GDM1 (cell line): ENCODE data around the gene ACOT4.
"Not testable (repeated sequence)": the region's sequence is repeated elsewhere in the genome, so short reads cannot be mapped to it uniquely, and the experiment has no call there.

Experiments used
- DNase-seq: peaks from one replicate; lab custom pipeline; 2025; lab: John Stamatoyannopoulos, UW

ACOT4 gene, protein sequence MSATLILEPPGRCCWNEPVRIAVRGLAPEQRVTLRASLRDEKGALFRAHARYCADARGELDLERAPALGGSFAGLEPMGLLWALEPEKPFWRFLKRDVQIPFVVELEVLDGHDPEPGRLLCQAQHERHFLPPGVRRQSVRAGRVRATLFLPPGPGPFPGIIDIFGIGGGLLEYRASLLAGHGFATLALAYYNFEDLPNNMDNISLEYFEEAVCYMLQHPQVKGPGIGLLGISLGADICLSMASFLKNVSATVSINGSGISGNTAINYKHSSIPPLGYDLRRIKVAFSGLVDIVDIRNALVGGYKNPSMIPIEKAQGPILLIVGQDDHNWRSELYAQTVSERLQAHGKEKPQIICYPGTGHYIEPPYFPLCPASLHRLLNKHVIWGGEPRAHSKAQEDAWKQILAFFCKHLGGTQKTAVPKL

DNA sequence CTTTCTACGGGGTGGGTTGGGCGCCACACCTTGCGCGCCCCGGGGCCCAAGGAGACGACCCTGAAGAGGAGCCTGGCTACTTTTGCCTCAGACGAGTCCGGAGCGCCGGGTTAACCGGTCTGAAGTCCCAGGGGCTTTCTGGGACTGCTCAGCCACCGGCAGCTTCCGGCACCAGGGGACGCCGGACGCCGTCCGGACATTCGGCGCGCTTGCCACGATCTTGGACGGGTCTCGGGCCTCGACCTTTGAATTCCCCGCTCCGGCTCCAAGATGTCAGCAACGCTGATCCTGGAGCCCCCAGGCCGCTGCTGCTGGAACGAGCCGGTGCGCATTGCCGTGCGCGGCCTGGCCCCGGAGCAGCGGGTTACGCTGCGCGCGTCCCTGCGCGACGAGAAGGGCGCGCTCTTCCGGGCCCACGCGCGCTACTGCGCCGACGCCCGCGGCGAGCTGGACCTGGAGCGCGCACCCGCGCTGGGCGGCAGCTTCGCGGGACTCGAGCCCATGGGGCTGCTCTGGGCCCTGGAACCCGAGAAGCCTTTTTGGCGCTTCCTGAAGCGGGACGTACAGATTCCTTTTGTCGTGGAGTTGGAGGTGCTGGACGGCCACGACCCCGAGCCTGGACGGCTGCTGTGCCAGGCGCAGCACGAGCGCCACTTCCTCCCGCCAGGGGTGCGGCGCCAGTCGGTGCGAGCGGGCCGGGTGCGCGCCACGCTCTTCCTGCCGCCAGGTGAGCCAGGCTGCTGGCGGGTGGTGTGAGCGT lies at the start of gene ACOT4:
Gene ACOT4 (plus strand): TSS at position 184 of the 760 bp plus-strand sequence. CDS start 87 bp downstream, at position 271.
- no peak for DNase-seq

DNA sequence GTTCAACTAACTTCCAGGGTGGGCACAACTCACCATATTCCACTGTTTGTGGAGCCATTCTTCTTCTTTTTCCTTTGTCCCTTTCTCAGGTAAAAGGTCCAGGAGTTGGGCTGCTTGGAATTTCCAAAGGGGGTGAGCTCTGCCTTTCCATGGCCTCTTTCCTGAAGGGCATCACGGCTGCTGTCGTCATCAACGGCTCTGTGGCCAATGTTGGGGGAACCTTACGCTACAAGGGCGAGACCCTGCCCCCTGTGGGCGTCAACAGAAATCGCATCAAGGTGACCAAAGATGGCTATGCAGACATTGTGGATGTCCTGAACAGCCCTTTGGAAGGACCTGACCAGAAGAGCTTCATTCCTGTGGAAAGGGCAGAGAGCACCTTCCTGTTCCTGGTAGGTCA lies 48.7 kb upstream of the ACOT4 start:
- not testable (repeated sequence) for DNase-seq

DNA sequence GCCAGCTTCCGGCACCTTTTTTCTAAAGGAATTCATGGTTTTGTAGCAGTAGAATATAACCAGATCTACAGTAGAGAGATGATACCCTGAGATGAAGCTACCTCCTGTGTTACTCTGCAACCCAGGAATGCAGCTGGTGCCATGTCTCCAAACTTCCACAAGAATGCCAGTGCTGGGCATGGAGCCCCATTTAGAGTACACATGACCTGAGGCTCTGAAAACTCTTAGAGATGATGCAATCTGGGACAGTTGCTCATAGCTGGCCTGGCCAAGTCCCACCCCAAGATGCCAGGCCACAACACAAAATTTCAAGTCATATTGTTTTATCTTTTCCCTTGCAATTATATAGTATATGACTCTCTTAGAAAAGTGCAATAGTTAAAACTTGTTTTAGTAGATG lies 46.3 kb upstream of the ACOT4 start:
- DNase-seq: not testable (repeated sequence)

DNA sequence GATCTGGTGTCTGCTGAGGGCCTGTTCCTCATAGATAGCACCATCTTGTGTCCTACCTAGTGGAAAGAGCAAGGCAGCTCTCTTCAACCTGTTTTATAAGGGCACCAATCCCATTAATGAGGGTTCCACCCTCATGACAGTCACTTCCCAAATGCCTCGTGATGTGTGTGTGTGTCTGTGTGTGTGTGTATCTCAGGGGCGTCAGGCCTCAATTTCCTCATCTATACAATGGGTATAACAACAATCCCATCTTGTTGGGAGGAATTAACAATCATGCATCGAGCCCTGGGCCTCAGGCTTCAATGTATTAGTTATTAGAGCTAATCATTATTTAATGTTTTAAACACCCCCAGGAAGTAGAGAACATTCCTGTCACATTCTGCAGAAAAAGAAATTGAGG lies 42.6 kb upstream of the ACOT4 start:
- not testable (repeated sequence) for DNase-seq

DNA sequence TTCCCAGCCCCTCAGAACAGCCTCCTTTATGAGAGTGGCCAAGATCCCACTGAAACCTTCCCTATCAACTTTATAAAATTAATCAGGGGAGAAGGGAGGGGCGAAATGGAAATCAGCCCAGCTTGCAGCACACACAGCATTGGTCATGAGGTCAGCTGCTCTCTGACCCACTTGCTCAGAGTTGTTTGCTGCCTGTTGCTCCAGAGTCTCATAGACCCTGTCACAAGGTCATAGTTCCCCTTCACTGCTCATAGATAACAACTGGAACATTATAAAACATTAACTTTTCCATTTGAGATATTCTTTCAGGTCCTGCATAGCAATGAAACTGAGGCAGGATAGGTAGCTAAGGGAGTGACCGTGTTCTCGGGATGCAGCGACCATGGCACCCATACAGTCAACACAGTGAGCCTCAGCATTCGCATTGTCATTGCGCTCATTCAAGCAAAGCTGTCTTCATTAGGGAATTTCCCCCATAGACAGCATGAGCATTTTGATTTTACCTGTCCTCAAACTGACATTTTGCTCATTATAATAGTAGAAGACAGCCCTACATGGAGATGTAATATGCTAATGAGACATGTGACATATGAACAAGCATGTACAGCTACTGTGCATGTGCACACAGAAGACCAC lies 41.7 kb upstream of the ACOT4 start:
- DNase-seq: not testable (repeated sequence)

DNA sequence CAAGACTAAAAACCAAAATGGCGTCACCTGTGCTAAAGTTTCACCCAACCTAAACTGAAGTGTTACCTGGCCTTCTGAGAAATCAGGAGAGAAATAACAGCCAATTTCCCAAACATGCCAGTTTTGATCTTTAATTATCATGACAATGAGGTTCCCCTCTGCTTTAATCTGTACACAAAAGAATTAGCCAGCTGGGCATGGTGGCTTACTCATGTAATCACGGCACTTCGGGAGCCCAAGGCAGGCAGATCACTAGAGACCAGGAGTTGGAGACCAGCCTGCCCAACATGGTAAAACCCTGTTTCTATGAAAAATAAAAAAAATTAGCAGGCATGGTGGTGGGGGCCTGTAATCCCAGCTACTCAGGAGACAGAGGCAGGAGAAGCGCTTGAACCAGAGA lies 37.8 kb upstream of the ACOT4 start:
- DNase-seq: no peak

DNA sequence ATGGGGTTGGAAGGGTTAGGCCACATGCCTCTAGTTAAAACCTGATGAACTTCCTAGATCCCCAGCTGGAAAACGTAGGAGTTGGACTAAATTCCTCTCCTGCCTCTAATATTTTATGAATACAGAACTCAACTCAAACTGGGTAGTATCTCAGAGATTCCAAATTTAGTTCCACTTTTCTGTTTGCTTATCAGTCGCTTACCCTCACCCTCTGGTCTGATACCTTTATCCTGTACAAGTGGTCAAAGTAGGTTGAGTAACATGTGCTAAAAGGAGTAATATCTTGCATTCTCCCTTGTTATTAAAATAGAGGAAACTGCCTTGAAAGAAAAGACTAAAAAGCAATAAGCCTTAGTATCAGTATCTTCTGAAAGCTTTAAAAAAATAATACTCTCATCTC lies 34.5 kb upstream of the ACOT4 start:
- DNase-seq: not testable (repeated sequence)

DNA sequence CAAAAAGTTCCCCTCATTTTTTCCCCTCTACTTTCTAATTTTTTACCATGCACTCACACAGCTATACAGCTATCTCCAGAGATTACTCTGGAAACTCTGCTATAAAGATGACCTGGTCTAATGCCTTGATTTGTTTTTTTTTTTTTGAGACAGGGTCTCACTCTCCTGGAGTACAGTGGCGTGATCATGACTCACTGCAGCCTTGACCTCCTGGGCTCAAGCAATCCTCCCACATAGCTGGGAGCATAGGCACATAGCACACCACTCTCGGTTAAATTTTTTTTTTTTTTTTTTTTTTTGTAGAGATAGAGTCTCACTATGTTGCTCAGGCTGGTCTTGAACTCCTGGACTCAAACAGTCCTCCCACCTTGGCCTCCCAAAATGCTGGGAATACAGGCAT lies 33.4 kb upstream of the ACOT4 start:
- DNase-seq: not testable (repeated sequence)

DNA sequence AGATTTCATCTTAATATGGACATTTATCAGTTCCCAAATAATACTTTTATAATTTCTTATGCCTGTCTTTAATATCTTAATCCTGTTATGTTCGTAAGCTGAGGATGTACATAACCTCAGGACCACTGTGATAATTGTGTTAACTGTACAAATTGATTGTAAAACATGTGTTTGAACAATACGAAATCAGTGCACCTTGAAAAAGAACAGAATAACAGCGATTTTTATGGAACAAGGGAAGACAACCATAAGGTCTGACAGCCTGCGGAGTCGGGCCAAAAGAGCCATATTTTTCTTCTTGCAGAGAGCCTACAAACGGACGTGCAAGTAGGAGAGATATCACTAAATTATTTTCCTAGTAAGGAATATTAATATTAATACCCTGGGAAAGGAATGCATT lies 29.4 kb upstream of the ACOT4 start:
- not testable (repeated sequence) for DNase-seq

DNA sequence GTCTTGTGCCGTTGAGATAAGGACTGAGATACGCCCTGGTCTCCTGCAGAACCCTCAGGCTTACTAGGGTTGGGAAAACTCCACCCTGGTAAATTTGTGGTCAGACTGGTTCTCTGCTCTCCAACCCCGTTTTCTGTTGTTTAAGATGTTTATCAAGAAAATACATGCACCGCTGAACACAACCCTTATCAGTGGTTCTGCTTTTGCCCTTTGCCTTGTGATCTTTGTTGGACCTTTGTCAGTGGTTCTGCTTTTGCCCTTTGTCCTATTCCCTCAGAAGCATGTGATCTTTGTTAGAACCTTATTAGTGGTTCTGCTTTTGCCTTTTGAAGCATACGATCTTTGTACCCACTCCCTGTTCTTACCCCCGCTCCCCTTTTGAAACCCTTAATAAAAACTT lies 29.0 kb upstream of the ACOT4 start:
- not testable (repeated sequence) for DNase-seq

DNA sequence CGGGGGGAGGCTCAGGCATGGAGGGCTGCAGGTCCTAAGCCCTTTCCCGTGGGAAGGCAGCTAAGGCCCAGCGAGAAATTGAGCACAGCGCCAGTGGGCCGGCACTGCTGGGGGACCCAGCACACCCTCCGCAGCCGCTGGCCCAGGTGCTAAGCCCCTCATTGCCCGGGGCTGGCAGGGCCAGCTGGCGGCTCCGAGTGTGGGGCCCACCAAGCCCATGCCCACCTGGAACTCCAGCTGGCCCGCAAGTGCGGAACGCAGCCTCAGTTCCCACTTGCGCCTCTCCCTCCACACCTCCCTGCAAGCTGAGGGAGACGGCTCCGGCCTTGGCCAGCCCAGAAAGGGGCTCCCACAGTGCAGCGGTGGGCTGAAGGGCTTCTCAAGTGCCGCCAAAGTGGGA lies 25.2 kb upstream of the ACOT4 start:
- DNase-seq: not testable (repeated sequence)

DNA sequence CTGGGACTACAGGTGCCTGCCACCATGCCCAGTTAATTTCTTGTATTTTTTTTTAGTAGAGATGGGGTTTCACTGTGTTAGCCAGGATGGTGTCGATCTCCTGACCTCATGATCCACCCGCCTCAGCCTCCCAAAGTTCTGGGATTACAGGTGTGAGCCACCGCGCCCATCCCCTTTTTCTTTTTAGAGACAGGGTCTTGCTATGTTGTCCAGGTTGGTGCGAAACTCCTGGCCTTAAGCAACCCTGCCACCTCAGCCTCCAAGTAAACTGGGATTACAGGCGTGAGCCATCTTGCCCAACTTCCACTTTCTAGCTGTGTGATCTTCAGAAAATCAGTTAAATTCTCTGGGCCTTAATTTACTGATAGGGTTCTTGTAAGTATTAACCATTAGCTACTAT lies 24.7 kb upstream of the ACOT4 start:
- DNase-seq: not testable (repeated sequence)

DNA sequence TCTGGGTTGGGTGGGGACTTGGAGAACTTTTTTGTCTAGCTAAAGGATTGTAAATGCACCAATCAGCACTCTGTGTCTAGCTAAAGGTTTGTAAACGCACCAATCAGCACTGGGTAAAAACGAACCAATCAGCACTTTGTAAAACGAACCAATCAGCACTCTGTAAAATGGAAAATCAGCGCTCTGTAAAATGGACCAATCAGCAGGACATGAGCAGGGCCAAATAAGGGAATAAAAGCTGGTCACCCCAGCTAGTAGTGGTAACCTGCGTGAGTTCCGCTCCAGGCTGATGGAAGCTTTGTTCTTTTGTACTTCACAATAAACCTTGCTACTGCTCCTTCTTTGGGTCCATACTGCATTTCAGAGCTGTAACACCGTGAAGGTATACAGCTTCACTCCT lies 24.3 kb upstream of the ACOT4 start:
- DNase-seq: no peak

DNA sequence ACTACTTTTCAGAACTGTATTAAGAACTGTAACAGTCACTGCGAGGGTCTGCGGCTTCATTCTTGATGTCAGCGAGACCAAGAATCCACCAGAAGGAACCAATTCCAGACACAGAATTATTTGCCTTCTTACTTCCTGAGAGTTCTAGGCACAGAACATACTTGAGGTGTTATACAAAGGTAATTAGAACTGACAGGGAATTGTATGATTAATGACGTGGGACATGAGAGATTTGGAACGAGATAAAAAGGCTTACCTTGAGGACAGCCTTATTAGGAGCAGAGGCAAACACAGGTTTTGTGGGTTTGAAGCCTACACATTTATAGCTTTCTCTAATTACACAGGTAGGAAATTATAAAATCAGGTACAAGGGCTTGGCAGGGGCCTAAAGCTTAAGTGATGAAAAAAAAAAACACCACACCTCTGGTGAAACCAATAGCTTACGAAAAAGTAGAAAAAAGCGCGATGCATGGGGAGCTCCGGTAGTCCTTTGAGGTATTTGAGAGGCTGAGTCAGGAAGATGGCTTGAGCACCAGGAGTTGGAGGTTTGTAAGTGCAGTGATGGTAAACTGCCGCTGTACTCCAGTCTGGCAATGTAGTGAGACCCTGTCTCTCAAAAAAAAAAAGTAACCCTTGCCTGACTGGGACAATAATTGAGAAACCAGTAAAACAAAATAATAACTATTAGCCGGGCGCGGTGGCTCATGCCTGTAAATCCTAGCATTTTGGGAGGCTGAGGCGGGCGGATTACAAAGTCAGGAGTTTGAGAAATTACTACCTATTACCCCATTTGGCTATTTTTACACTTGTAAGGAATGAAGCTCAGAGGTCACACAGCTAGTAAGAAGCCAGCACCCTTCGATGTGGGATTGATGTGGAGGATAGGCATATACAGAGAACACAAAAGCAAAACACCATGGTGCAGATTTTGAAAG lies 23.5 kb upstream of the ACOT4 start:
- DNase-seq: no peak

DNA sequence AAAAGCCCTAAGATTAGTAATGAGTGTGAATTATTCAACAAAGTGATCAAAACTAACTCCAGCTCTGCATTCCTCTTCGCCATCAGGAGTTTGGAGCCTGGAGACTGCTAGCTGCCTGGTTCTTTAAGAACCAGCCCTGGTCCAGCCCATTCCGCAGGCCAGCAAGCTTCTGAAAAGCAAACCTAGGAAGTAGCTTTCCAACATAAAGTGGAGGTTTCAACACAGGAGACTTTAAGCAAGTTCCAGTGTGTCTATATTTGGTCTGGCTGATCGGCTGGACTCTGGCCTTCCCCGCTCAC lies 22.8 kb upstream of the ACOT4 start:
- not testable (repeated sequence) for DNase-seq

DNA sequence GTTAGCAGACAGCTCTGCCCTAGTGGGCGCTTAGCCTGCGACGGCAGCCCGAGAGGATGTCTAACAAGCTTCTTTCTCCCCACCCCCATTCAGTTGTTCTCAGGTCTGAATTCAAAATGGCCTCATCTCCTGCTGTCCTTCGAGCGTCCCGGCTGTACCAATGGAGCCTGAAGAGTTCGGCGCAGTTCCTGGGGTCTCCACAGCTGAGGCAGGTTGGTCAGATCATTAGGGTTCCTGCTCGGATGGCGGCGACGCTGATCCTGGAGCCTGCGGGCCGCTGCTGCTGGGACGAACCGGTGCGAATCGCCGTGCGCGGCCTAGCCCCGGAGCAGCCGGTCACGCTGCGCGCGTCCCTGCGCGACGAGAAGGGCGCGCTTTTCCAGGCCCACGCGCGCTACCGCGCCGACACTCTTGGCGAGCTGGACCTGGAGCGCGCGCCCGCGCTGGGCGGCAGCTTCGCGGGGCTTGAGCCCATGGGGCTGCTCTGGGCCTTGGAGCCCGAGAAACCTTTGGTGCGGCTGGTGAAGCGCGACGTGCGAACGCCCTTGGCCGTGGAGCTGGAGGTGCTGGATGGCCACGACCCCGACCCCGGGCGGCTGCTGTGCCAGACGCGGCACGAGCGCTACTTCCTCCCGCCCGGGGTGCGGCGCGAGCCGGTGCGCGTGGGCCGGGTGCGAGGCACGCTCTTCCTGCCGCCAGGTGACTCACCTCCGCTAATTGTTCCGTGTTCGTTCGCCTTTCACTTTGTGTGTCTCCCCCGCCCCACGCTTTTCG lies 22.3 kb upstream of the ACOT4 start, which contains the start of gene ACOT2:
Gene ACOT2 (plus strand): TSS at position 29 of the 774 bp plus-strand sequence. CDS start 28 bp downstream, at position 57.
- DNase-seq: peak; percentile 72

DNA sequence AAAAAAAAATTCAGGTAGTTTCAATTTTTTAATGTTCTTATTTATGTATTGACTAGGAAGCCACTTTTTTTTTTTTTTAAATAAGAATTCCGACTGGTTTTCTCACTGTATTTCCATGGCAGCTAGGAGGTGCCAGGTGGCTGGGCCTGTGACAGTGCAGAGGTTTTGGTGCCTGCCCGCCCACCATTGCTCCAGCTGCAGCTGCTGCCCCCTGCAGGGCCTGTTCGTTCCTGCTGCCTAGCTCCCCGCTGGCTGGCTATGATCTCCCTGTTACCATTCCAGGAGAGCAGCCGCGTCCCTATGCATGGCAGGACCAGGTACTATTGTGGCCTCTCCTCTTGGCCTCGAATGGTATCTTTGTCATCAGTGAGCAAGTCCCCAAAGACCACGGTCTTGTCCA lies 20.8 kb upstream of the ACOT4 start:
- peak; percentile 27 for DNase-seq

DNA sequence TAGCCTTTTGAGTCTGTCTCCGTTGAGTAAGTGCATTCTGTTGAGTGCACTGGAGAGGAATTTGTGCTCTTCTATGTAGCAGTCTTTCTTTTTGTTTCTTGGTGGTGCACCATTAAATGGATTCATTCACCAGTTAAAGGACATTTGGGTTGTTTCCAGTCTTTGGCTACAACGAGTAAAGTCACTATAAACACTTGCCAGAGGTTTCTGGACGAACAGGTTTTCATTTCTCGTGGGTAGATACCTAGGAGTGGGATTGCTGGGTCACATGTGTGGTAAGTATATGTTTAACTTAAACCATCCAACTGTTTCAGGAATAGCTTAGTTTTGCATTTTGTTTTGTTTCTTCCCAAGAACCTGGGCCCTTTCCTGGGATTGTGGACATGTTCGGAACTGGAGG lies 18.6 kb upstream of the ACOT4 start:
- not testable (repeated sequence) for DNase-seq

DNA sequence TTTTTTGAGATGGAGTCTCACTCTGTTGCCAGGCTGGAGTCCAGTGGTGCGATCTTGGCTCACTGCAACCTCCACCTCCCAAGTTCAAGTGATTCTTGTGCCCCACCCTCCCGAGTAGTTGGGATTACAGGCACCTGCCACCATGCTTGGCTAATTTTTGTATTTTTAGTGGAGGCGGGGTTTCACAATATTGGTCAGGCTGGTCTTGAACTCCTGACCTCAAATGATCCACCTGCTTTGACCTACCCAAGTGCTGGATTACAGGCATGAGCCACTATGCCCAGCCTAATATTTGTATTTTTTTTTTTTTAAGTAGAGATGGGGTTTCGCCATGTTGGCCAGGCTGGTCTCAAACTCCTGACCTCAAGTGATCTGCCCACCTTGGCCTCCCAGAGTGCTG lies 17.9 kb upstream of the ACOT4 start:
- not testable (repeated sequence) for DNase-seq

DNA sequence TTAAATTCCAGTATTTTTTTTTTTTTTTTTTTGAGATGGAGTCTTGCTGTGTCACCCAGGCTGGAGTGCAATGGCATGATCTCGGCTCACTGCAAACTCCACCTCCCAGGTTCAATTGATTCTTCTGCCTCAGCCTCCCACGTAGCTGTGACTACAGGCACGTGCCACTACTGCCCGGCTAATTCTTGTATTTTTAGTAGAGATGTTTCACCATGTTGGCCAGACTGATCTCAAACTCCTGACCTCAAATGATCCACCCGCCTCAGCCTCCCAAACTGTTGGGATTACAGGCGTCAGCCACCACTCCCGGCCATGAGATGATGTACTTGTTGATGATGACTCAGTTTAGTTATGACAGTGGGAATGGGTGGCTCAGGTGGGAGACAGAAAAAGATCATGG lies 17.4 kb upstream of the ACOT4 start:
- DNase-seq: not testable (repeated sequence)

DNA sequence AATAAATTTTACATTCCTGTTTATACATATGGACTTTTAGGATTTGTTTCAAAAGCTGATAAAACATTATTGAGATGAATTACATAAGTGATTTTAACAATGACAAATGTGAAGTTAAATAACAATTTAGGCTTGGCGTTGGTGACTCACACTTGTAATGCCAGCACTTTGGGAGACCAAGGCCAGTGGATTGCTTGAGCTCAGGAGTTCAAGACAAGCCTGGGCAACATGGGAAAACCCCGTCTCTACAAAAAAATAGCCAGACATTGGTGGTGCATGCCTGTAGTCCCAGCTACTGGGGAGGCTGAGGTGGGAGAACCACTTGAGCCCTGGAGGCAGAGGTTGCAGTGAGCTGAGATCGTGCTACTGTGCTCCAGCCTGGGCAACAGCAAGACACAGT lies 15.3 kb upstream of the ACOT4 start:
- no peak for DNase-seq
